Stimulated activated memory B cell treated with anti-CD40 and anti-IgM and Interleukin-4, amounts not matched to agents 10 μg/mL and 1 μg/mL and 100 μg/mL, for 72 hours (primary cell): ENCODE results near the gene OR4F6.

Source experiments
- ATAC-seq: fragments of 150-1000 bp; cut with Tn5 transposase; 2 replicates; pipeline ENCODE4 v1.10.0; 2021
- H3K27ac Mint-ChIP-seq: one replicate; pipeline ENCODE4 v1.8.0; 2022; ENCODE audit warnings: mild to moderate bottlenecking, mixed read lengths
- H3K27me3 Mint-ChIP-seq: one replicate; pipeline ENCODE4 v1.8.0; 2022; ENCODE audit warnings: mixed read lengths
- H3K36me3 Mint-ChIP-seq: one replicate; pipeline ENCODE4 v1.8.0; 2022; ENCODE audit warnings: mixed read lengths
- H3K4me1 Mint-ChIP-seq: one replicate; pipeline ENCODE4 v1.8.0; 2022; ENCODE audit warnings: mixed read lengths
- H3K4me3 Mint-ChIP-seq: one replicate; pipeline ENCODE4 v1.8.0; 2022; ENCODE audit warnings: mild to moderate bottlenecking, moderate library complexity, mixed read lengths
- H3K9me3 Mint-ChIP-seq: one replicate; pipeline ENCODE4 v1.8.0; 2022; ENCODE audit warnings: mixed read lengths

Gene OR4F6

DNA sequence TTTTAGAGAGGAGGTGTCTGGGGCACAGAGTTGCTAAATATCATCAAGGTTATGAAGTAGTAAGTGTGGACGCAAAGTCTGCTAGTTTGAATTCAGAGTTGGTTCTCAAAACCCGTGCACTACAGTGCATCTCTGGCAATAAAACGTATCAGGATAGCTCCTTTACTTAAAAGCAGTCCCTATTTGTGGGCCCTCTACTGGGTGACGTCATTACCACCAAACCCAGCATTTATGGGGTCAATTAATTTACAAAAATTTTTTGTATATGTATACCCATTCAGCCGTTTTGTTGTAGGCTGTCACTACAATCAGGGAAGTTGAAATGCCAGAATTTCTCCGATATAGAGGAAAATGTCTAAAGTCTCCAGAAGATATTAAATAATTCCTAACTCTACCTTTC lies 17.5 kb downstream of the OR4F6 start:
- H3K27ac Mint-ChIP-seq, result no peak overlapping the region
- no peaks in the 10 kb centered on the region for H3K9me3 Mint-ChIP-seq
- no peak overlapping the region for H3K4me3 Mint-ChIP-seq
- peaks cover 6% of the 10 kb centered on the region for H3K27me3 Mint-ChIP-seq
- H3K36me3 Mint-ChIP-seq, result no peaks in the 10 kb centered on the region
- ATAC-seq, result no peak
- H3K4me1 Mint-ChIP-seq, result no peaks in the 10 kb centered on the region

DNA sequence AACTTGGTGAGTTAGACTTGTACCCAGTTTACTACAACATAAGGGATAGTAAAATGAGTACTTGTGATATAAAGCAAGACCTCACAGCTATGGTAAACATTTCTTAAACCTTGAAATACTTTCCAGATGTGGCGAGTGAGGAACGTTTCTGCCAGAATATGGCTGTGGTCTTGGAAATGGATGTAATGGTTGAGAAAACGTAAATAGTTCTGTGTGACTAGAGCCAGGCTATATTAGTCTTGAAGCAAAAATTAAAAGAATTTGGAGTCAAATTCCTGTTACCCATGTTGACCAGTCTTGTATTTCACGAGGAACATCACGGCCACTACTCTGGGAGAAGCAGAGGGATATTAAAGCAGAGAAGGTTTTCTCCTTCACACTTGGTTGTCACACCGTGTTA lies 23.9 kb downstream of the OR4F6 start:
- peaks cover 20% of the 10 kb centered on the region for H3K27me3 Mint-ChIP-seq

GRCh38 chr15:101828774-101829173 lies 25.5 kb downstream of the OR4F6 start:
- Mint-ChIP-seq H3K27ac (no peak overlapping the region), H3K36me3 (no peaks in the 10 kb centered on the region), H3K4me1 (no peaks in the 10 kb centered on the region), H3K4me3 (no peak overlapping the region), H3K9me3 (peaks cover 6% of the 10 kb centered on the region), H3K27me3 (peaks cover 20% of the 10 kb centered on the region)
- ATAC-seq, result no peak

More for the DNA sequence above, 23.9 kb downstream of the OR4F6 start:
- Mint-ChIP-seq H3K4me3 (no peak overlapping the region), H3K36me3 (no peaks in the 10 kb centered on the region), H3K4me1 (no peaks in the 10 kb centered on the region), H3K9me3 (peaks cover 6% of the 10 kb centered on the region), H3K27ac (no peak overlapping the region)
- no peak for ATAC-seq

GRCh38 chr15:101841656-101842055 lies 38.3 kb downstream of the OR4F6 start:
- Mint-ChIP-seq H3K4me1 (no peaks in the 10 kb centered on the region), H3K27me3 (peaks cover 35% of the 10 kb centered on the region), H3K36me3 (no peaks in the 10 kb centered on the region), H3K9me3 (no peaks in the 10 kb centered on the region), H3K27ac (no peak overlapping the region), H3K4me3 (no peak overlapping the region)
- ATAC-seq, result no peak

DNA sequence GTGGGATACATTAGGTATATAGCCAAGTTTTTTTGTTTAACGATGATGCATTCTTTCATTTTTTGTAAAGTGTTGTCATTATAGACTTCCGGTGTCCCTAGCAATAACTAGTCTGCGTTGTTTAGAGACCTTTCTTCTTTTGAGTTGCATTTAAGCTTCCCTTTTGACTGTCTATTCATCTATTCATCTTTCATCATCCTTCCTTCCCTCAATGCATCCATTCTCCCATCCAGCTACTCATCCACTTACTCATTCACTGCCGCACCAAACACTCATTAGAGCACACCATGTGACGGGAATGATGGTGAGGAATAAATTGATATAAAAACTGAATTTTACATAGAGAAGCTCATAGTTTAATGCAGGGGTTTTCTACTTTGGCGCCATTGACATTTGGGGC lies 41.6 kb downstream of the OR4F6 start:
- Mint-ChIP-seq H3K27ac (no peak overlapping the region), H3K4me3 (no peak overlapping the region), H3K36me3 (no peaks in the 10 kb centered on the region), H3K9me3 (no peaks in the 10 kb centered on the region), H3K4me1 (no peaks in the 10 kb centered on the region), H3K27me3 (peaks cover 40% of the 10 kb centered on the region)
- no peak for ATAC-seq

DNA sequence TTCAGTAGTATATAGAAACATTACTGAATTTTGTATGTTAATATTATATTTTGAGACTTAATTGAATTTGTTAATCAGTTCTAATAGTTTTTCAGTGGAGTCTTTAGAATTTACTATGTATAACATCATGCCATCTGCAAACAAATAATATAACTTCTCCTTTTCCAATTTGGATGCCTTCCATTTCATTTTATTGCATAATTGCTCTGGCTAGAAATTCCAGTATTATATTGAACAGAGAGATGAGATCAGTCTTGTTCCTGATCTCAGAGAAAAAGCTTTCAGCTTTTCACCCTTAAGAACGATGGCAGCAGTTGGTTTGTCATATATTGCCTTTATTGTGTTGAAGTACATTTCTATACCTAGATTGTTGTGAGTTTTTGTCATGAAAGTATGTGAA lies 49.0 kb downstream of the OR4F6 start:
- Mint-ChIP-seq H3K4me1 (no peaks in the 10 kb centered on the region), H3K9me3 (no peaks in the 10 kb centered on the region), H3K27ac (no peak overlapping the region), H3K27me3 (peaks cover 33% of the 10 kb centered on the region), H3K36me3 (no peaks in the 10 kb centered on the region), H3K4me3 (no peak overlapping the region)
- ATAC-seq, result no peak
